Muscle of leg (tissue), 11 donors: ENCODE data around the gene CTR9. TPM values are rescaled to one million over a fixed set of nuclear protein-coding genes. Genes with fewer than 3 reads are reported as not detected.

Experiments
- DNase-seq: peaks from one replicate; pipeline ENCODE4 v3.0.0; 2013
- H3K27ac ChIP-seq: one replicate; pipeline ENCODE4 v1.5.1; 2013; ENCODE audit warnings: mild to moderate bottlenecking, low read length, control low read depth
- H3K27me3 ChIP-seq: one replicate; pipeline ENCODE4 v1.6.1; 2013; ENCODE audit warnings: low read length; ENCODE audit not compliant: control insufficient read depth, insufficient read depth
- H3K36me3 ChIP-seq: one replicate; pipeline ENCODE4 v1.6.1; 2013; ENCODE audit warnings: low read length; ENCODE audit not compliant: control insufficient read depth, insufficient read depth
- H3K4me1 ChIP-seq: one replicate; pipeline ENCODE4 v1.6.1; 2013; ENCODE audit warnings: low read length; ENCODE audit not compliant: control insufficient read depth, insufficient read depth
- H3K4me3 ChIP-seq: one replicate; pipeline ENCODE4 v1.5.1; 2013; ENCODE audit warnings: low read length, control low read depth
- H3K9me3 ChIP-seq: replicated peaks from 2 replicates; pipeline ENCODE4 v1.6.1; 2013; ENCODE audit warnings: low read depth, low read length; ENCODE audit not compliant: control insufficient read depth
- WGBS: methylation state at CpG from one replicate; pipeline ENCODE4 v1.1.5; 2013; ENCODE audit warnings: missing lambda C conversion rate; ENCODE audit not compliant: insufficient coverage; 5-methylcytosine and 5-hydroxymethylcytosine counted together
- polyA plus RNA-seq, 8 donors: library from polyadenylated mRNA; unstranded; fragments of 120-200 nt; gene quantifications; one replicate each; pipeline versions ENCODE4 v1.2.1 to v1.2.3, GENCODE V29; 2013; ENCODE audit warnings: inconsistent platforms in 1 of 8, low replicate concordance in 1 of 8; ENCODE audit not compliant: insufficient read length in 8 of 8, insufficient read depth in 1 of 8
- total RNA-seq: library from RNA; stranded (reverse); fragments of 120-200 nt; gene quantifications from one replicate; pipeline ENCODE4 v1.2.4, GENCODE V29; 2013

CTR9 gene
- total and polyA plus RNA-seq, 9 donors = 16.4 to 35.8 (median 29.4) TPM

- DNase-seq = no peak
- Histone ChIP-seq H3K9me3 (no peaks in the 10 kb centered on the region), H3K27me3 (no peaks in the 10 kb centered on the region), H3K4me3 (no peak overlapping the region), H3K27ac (no peak overlapping the region), H3K36me3 (no peaks in the 10 kb centered on the region), H3K4me1 (no peaks in the 10 kb centered on the region)
- WGBS = no CpG with 5 or more reads among the region's 2 CpGs
These were observed 30.1 kb upstream of the CTR9 start for GRCh38 chr11:10720881-10721376.

- Histone ChIP-seq H3K4me1 (no peaks in the 10 kb centered on the region), H3K27me3 (no peaks in the 10 kb centered on the region), H3K4me3 (no peak overlapping the region), H3K9me3 (no peaks in the 10 kb centered on the region), H3K36me3 (no peaks in the 10 kb centered on the region), H3K27ac (no peak overlapping the region)
- DNase-seq = no peak
- 72% methylated on average over 3 of the region's 4 CpGs for WGBS
These were observed 28.7 kb upstream of the CTR9 start for GRCh38 chr11:10722307-10722706.

GRCh38 chr11:10725114-10725906 is 25.7 kb upstream of the CTR9 start:
- WGBS = 100% methylated on average over 1 of the region's 9 CpGs
- no peak overlapping the region for H3K4me3 ChIP-seq
- no peak overlapping the region for H3K27ac ChIP-seq
- DNase-seq = peak; percentile 39
- H3K4me1 ChIP-seq = peaks cover 2% of the 10 kb centered on the region
- H3K36me3 ChIP-seq = no peaks in the 10 kb centered on the region
- no peaks in the 10 kb centered on the region for H3K9me3 ChIP-seq
- peaks cover 2% of the 10 kb centered on the region for H3K27me3 ChIP-seq

DNA sequence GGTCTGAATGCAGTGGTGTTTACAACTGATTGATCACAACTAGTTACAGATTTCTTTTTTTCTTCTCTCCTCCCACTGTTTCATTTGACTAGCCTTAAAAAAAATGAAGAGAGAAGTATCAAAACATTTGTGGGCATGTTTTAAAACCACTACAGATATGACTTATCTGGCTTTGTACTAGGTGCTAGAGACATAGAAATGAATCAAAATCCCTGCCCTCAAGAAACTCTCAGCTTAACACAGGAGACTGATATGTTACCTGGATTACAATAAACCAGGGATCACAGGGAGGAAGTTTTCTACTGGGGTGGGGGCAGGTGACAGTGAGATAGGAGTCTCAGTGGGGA is 25.2 kb upstream of the CTR9 start:
- Histone ChIP-seq H3K4me1 (peaks cover 2% of the 10 kb centered on the region), H3K27me3 (peaks cover 2% of the 10 kb centered on the region), H3K36me3 (no peaks in the 10 kb centered on the region), H3K9me3 (no peaks in the 10 kb centered on the region), H3K27ac (no peak overlapping the region), H3K4me3 (no peak overlapping the region)
- DNase-seq = no peak

DNA sequence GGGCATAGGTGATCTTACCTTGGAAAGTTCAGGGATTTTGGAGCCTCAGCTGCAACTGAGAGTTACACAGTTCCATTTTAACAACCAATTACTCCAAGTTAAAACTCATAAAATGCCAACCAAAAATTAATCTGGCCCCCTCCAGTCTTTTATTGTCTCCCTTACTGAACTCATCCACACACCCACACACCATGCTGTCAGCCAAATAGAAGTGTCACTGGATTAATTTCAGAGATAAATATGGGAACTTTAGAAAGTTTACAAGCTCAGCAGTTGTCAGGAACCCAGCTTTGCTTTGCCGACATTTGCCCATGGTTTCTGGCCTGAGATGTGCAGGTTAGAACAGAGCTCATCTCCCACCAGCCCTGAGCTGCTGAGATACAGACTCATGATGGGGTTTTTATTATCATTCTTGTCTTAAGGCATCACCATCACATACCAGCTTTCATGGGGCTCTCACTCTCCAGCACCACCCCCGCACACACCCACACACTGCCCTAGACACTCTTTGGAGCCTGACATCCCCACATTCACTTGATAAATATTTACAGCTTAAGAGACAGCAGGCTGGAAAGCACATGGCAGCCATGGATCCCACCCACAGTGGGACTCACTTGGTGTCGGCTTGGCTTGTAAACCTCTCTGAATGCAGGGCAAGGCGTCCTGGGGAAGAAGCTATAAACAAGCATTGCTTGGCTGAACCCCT is 23.7 kb upstream of the CTR9 start:
- H3K4me1 ChIP-seq = peaks cover 2% of the 10 kb centered on the region
- no peak for DNase-seq
- H3K36me3 ChIP-seq = no peaks in the 10 kb centered on the region
- whole genome bisulfite sequencing = 58% methylated on average over 4 of the region's 4 CpGs
- H3K27ac ChIP-seq = no peak overlapping the region
- no peak overlapping the region for H3K4me3 ChIP-seq
- no peaks in the 10 kb centered on the region for H3K9me3 ChIP-seq
- peaks cover 2% of the 10 kb centered on the region for H3K27me3 ChIP-seq

GRCh38 chr11:10728154-10728553 is 22.9 kb upstream of the CTR9 start:
- no peak overlapping the region for H3K4me3 ChIP-seq
- no peaks in the 10 kb centered on the region for H3K9me3 ChIP-seq
- WGBS = 71% methylated on average over 1 of the region's 3 CpGs
- H3K27me3 ChIP-seq = peaks cover 2% of the 10 kb centered on the region
- H3K36me3 ChIP-seq = no peaks in the 10 kb centered on the region
- H3K4me1 ChIP-seq = peaks cover 2% of the 10 kb centered on the region
- no peak for DNase-seq
- H3K27ac ChIP-seq = no peak overlapping the region

GRCh38 chr11:10728789-10729472 is 22.1 kb upstream of the CTR9 start:
- DNase-seq = no peak
- 8% methylated on average over 13 of the region's 20 CpGs for whole genome bisulfite sequencing

GRCh38 chr11:10730151-10730550 is 20.9 kb upstream of the CTR9 start:
- Histone ChIP-seq H3K36me3 (no peaks in the 10 kb centered on the region), H3K27me3 (peaks cover 2% of the 10 kb centered on the region), H3K4me1 (peaks cover 2% of the 10 kb centered on the region), H3K27ac (no peak overlapping the region), H3K4me3 (no peak overlapping the region), H3K9me3 (no peaks in the 10 kb centered on the region)
- no peak for DNase-seq
- 87% methylated on average over 3 of the region's 3 CpGs for WGBS

More at GRCh38 chr11:10728789-10729472, 22.1 kb upstream of the CTR9 start:
- Histone ChIP-seq H3K36me3 (no peaks in the 10 kb centered on the region), H3K27ac (no peak overlapping the region), H3K4me3 (peak overlapping the region; percentile 16), H3K27me3 (peaks cover 2% of the 10 kb centered on the region), H3K9me3 (no peaks in the 10 kb centered on the region), H3K4me1 (peaks cover 2% of the 10 kb centered on the region)

DNA sequence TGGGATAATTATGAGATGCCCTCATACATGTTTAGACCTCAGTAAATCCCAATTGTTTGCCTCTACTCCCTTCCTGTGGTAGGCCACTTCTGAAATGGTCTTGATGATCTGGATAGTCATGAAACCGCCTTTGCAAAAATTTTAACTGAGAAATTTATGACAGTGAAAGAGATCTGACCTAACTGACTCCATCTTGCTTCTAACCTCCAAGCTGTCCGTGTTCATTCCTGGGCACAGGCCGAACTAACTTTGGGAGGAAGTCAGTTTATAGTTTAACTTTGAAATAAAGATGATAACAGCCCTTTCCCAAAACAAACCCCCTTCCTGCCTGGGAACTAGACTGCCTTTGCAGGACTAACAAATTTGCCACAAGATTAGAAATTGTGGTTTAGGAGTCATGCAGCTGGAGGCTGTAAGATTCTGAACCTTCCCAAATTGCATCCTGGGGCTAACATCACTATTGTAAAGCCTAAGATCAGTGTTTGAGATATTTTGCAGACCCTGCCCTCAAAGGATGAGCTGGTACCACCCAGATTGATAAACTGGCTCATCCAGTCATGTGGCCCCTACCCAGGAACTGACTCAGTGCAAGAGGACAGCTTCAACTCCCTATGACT is 19.9 kb upstream of the CTR9 start:
- H3K9me3 ChIP-seq = no peaks in the 10 kb centered on the region
- peaks cover 2% of the 10 kb centered on the region for H3K27me3 ChIP-seq
- H3K4me1 ChIP-seq = peaks cover 7% of the 10 kb centered on the region
- no peak overlapping the region for H3K27ac ChIP-seq
- WGBS = no CpG with 5 or more reads among the region's 3 CpGs
- H3K36me3 ChIP-seq = no peaks in the 10 kb centered on the region
- no peak overlapping the region for H3K4me3 ChIP-seq
- DNase-seq = no peak
